Measurements from ENCODE around the gene NPHP4. TPM values are rescaled to one million over a fixed set of nuclear protein-coding genes. Genes with fewer than 3 reads are reported as not detected.

NPHP4 gene
- total and polyA plus RNA-seq, 2 experiments from 2014 or later = 6.4 to 12.7 TPM

DNA sequence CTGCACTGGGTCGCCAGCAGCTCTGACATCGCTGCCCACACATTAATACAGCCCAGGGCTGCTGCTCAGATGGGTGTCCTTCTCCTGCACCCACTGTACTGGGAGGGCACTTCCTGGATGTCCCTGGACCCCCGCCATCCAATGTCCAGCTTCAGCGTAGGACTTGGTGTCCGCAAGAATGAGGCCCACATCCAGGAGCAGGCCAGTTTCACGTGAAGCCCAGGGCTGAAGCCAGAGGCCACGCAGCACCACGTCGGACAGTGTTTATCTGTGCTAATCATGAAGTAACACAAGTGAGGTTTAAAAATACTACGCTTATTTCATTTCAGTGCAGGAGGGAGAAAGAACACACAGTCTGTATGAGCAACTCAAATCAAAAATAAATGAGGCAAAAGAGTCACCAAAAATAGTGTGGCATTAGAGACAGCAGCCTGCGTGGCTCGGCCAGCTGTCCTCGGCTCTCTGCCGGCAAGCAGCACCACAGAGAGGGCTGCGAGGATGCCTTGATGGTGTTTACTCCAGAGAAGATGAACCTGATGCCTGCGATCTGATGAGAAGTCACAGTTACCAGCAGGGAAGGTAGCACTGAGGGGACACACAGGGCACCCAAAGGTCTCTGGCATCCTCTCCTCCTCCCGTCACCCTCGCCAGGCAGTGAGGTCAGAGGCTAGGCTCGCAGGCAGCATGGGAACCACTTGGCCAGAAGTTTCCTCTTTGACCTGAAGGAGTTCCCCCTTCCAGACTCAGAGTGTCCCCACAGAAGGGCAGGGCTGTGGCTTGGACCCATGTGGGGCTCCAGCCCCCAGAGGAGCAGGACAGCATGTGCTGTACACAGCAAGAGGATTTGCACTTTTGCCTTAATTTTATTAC, 22.1 kb upstream of the NPHP4 start:
- H3K4me1 ChIP-seq (ENCODE audit: low read depth) = no peaks in the 10 kb centered on the region
- H3K27me3 ChIP-seq = no peaks in the 10 kb centered on the region
- H3K36me3 ChIP-seq = no peaks in the 10 kb centered on the region
- H3K4me3 ChIP-seq = no peak overlapping the region
- TF ChIP-seq, protein P1, sequence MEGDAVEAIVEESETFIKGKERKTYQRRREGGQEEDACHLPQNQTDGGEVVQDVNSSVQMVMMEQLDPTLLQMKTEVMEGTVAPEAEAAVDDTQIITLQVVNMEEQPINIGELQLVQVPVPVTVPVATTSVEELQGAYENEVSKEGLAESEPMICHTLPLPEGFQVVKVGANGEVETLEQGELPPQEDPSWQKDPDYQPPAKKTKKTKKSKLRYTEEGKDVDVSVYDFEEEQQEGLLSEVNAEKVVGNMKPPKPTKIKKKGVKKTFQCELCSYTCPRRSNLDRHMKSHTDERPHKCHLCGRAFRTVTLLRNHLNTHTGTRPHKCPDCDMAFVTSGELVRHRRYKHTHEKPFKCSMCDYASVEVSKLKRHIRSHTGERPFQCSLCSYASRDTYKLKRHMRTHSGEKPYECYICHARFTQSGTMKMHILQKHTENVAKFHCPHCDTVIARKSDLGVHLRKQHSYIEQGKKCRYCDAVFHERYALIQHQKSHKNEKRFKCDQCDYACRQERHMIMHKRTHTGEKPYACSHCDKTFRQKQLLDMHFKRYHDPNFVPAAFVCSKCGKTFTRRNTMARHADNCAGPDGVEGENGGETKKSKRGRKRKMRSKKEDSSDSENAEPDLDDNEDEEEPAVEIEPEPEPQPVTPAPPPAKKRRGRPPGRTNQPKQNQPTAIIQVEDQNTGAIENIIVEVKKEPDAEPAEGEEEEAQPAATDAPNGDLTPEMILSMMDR (IDR thresholded peaks at IDR 0.05; ENCODE audit: low read depth, low read length) = no peak
- H3K27ac ChIP-seq = no peak overlapping the region
- no peak for DNase-seq (ENCODE audit: low read depth in 1 of 2, low spot score in 1 of 2)
- H3K9me3 ChIP-seq (ENCODE audit: low read depth) = no peaks in the 10 kb centered on the region

- Histone ChIP-seq H3K36me3 (no peaks in the 10 kb centered on the region), H3K27me3 (no peaks in the 10 kb centered on the region), H3K4me1 (ENCODE audit: low read depth) (no peaks in the 10 kb centered on the region), H3K4me3 (no peak overlapping the region), H3K27ac (no peak overlapping the region), H3K9me3 (ENCODE audit: low read depth) (no peaks in the 10 kb centered on the region)
- TF ChIP-seq, protein P1 (IDR thresholded peaks at IDR 0.05; ENCODE audit: low read depth, low read length) = no peak
- DNase-seq (ENCODE audit: low read depth in 1 of 2, low spot score in 1 of 2) = no peak
Measured at GRCh38 chr1:6013491-6013890, 21.3 kb upstream of the NPHP4 start.

- H3K9me3 ChIP-seq (ENCODE audit: low read depth) = no peaks in the 10 kb centered on the region
- no peak for DNase-seq (ENCODE audit: low read depth in 1 of 2, low spot score in 1 of 2)
- TF ChIP-seq, protein P1 (IDR thresholded peaks at IDR 0.05; ENCODE audit: low read depth, low read length) = no peak
Measured at GRCh38 chr1:6012529-6013318, 20.5 kb upstream of the NPHP4 start.

GRCh38 chr1:6011946-6012258, 19.7 kb upstream of the NPHP4 start:
- no peak overlapping the region for H3K27ac ChIP-seq
- peaks cover 2% of the 10 kb centered on the region for H3K4me1 ChIP-seq (ENCODE audit: low read depth)
- H3K27me3 ChIP-seq = no peaks in the 10 kb centered on the region
- no peak overlapping the region for H3K4me3 ChIP-seq
- H3K9me3 ChIP-seq (ENCODE audit: low read depth) = no peaks in the 10 kb centered on the region
- H3K36me3 ChIP-seq = no peaks in the 10 kb centered on the region
- TF ChIP-seq, protein P1 (IDR thresholded peaks at IDR 0.05; ENCODE audit: low read depth, low read length) = no peak
- DNase-seq (ENCODE audit: low read depth in 1 of 2, low spot score in 1 of 2) = no peak

More at GRCh38 chr1:6012529-6013318, 20.5 kb upstream of the NPHP4 start:
- Histone ChIP-seq H3K36me3 (no peaks in the 10 kb centered on the region), H3K27me3 (no peaks in the 10 kb centered on the region), H3K4me3 (no peak overlapping the region), H3K27ac (no peak overlapping the region), H3K4me1 (ENCODE audit: low read depth) (no peaks in the 10 kb centered on the region)

- no peak for DNase-seq (ENCODE audit: low read depth in 1 of 2, low spot score in 1 of 2)
- no peaks in the 10 kb centered on the region for H3K9me3 ChIP-seq (ENCODE audit: low read depth)
- H3K27me3 ChIP-seq = no peaks in the 10 kb centered on the region
- H3K36me3 ChIP-seq = no peaks in the 10 kb centered on the region
- TF ChIP-seq, protein P1 (IDR thresholded peaks at IDR 0.05; ENCODE audit: low read depth, low read length) = no peak
- H3K4me3 ChIP-seq = no peak overlapping the region
- H3K27ac ChIP-seq = no peak overlapping the region
- H3K4me1 ChIP-seq (ENCODE audit: low read depth) = peaks cover 5% of the 10 kb centered on the region
Measured at GRCh38 chr1:6011161-6011945, 19.1 kb upstream of the NPHP4 start.

All from cardiac muscle cell (in vitro differentiated cells and primary cell).